ENCODE results near the gene IBA57.

The IBA57 gene

DNA sequence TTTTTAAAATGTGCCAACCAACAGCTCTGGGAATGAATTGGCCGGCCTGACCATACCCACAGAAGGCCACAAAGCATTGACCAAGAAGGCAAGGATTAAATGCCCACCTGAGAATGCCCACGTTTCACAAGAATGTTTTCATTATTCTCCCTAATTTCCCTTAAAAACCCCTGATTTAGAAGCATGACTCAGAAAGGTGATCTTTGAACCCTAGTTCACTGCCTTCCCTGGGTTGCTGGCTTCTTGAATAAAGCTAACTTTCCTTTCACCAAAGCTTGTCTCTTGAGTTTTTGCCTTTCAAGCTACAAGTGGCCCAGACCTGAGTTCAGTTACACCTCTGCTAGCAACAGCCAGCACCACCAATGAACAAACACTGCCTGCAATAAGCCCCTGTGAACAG is 42.1 kb upstream of the IBA57 start:
- TF ChIP-seq, protein P1, sequence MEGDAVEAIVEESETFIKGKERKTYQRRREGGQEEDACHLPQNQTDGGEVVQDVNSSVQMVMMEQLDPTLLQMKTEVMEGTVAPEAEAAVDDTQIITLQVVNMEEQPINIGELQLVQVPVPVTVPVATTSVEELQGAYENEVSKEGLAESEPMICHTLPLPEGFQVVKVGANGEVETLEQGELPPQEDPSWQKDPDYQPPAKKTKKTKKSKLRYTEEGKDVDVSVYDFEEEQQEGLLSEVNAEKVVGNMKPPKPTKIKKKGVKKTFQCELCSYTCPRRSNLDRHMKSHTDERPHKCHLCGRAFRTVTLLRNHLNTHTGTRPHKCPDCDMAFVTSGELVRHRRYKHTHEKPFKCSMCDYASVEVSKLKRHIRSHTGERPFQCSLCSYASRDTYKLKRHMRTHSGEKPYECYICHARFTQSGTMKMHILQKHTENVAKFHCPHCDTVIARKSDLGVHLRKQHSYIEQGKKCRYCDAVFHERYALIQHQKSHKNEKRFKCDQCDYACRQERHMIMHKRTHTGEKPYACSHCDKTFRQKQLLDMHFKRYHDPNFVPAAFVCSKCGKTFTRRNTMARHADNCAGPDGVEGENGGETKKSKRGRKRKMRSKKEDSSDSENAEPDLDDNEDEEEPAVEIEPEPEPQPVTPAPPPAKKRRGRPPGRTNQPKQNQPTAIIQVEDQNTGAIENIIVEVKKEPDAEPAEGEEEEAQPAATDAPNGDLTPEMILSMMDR (IDR thresholded peaks at IDR 0.05; ENCODE audit: control insufficient read depth, insufficient read depth, low read depth, low read length, missing control alignments): no peak
- H3K4me3 ChIP-seq (ENCODE audit: control insufficient read depth, low read depth, low read length): no peak overlapping the region
- DNase-seq (ENCODE audit: low read depth): no peak

DNA sequence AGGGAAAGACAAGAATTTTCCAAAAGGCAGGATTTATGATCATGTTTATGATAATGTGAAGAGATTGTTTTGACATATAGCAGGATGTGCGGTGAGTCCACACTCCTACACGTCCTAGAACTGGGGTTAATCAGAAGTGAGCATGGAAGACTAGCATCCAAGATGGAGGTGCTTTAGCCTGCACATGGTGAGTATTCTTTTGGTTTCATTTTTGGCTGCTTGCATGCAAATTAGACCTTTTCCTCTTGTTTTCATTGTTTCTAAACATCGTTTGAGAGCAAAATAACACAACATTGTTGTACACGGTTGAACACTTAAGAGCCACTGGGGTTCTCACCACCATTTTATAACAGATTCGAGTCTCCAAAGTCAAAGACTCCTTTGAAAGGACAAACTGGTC is 40.4 kb upstream of the IBA57 start:
- no peak overlapping the region for H3K4me3 ChIP-seq (ENCODE audit: control insufficient read depth, low read depth, low read length)
- DNase-seq (ENCODE audit: low read depth): no peak
- TF ChIP-seq, protein P1 (IDR thresholded peaks at IDR 0.05; ENCODE audit: control insufficient read depth, insufficient read depth, low read depth, low read length, missing control alignments): no peak

DNA sequence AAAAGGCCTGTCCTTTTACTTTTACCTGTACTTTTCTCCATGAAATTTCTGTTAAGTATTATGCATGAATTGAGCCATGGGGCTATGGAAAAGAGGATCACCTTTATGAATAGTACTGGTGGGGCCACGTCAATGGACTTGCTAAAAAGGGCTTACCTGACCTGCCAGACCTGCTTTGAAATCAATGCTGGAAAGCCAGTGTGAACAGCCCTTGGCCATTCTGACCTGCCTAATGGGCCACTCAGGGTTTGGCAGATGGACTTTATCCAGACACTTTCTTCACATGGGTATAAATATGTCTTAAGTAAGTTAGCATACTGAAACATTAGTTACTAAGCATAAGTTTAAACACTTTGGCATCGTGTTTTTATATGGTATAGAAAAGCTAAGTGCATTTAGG is 33.8 kb upstream of the IBA57 start:
- TF ChIP-seq, protein P1 (IDR thresholded peaks at IDR 0.05; ENCODE audit: control insufficient read depth, insufficient read depth, low read depth, low read length, missing control alignments): no peak
- H3K4me3 ChIP-seq (ENCODE audit: control insufficient read depth, low read depth, low read length): no peak overlapping the region
- DNase-seq (ENCODE audit: low read depth): no peak

DNA sequence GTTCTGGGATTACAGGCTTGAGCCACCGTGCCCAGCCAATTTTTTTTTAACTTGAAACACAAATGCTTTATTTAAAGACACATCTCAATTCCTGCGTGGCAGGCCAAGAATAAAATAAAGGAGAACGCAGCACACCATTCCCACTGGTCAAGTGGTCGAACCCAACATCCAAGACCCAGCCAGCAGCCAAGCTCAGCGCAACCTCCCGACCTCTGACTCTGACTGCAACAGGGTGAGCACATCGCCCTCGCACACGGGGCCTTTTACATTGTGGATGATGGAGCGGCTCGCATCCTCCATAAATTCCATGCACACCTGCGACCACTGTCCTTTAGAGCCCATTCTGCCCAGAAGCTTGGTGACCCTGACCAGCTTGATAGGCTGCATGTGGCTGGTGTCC is 31.0 kb upstream of the IBA57 start:
- DNase-seq (ENCODE audit: low read depth): no peak
- H3K4me3 ChIP-seq (ENCODE audit: control insufficient read depth, low read depth, low read length): no peak overlapping the region
- TF ChIP-seq, protein P1 (IDR thresholded peaks at IDR 0.05; ENCODE audit: control insufficient read depth, insufficient read depth, low read depth, low read length, missing control alignments): no peak

DNA sequence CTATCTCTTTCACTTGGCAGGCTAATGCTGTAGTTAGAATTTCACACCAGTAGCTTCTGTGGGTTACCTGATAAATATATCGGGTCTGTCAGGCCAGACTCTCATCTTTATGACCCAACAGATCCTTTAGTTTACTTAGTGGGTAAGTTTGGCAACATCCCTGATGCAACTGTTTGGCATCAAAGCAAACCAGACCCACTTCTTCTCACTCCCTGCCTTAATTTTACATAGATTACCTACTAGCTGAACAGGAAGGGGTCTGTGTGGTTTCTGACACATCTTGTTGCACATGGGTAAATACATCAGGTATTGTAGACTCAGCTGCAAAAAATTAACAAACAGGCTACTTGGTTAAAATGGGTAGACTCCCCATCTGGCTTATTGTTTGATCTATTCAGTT is 28.7 kb upstream of the IBA57 start:
- no peak overlapping the region for H3K4me3 ChIP-seq (ENCODE audit: control insufficient read depth, low read depth, low read length)
- TF ChIP-seq, protein P1 (IDR thresholded peaks at IDR 0.05; ENCODE audit: control insufficient read depth, insufficient read depth, low read depth, low read length, missing control alignments): no peak
- DNase-seq (ENCODE audit: low read depth): no peak

DNA sequence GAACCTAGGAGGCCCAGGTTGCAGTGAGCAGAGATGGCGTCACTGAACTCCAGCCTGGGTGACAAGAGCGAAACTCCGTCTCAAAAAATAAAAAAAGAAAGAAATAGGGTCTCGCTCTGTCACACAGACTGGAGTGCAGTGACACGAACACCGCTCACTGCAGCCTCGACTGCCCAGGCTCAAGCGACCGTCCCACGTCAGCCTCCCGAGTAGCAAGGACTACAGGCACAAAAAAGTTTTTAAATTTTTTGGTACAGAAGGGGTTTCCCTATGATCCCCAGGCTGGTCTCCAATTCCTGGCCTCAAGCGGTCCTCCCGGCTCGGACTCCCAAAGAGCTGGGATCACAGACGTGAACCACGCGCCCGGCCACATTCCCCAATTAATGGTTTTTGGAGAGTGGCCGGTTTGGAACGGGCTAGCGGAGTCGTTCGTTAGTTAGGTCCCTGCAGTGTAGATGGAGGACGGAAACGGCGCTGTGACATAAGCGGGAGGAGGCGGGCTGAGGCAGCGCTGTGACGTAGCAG is 26.1 kb upstream of the IBA57 start:
- DNase-seq (ENCODE audit: low read depth): no peak
- TF ChIP-seq, protein P1 (IDR thresholded peaks at IDR 0.05; ENCODE audit: control insufficient read depth, insufficient read depth, low read depth, low read length, missing control alignments): no peak
- peak overlapping the region; percentile 98 for H3K4me3 ChIP-seq (ENCODE audit: control insufficient read depth, low read depth, low read length)

All from AG09309 (cell line).